Left hindlimb (tissue), 1 donor: ENCODE data around the gene CIAO2A.
A peak's percentile ranks its signal among the peaks of the same experiment; 100 is the strongest.
"Not testable (repeated sequence)": the region's sequence is repeated elsewhere in the genome, so short reads cannot be mapped to it uniquely, and the experiment has no call there.

Experiments
- DNase-seq: peaks from one replicate; pipeline ENCODE4 v3.0.0-alpha.2; 2018

The CIAO2A gene

DNA sequence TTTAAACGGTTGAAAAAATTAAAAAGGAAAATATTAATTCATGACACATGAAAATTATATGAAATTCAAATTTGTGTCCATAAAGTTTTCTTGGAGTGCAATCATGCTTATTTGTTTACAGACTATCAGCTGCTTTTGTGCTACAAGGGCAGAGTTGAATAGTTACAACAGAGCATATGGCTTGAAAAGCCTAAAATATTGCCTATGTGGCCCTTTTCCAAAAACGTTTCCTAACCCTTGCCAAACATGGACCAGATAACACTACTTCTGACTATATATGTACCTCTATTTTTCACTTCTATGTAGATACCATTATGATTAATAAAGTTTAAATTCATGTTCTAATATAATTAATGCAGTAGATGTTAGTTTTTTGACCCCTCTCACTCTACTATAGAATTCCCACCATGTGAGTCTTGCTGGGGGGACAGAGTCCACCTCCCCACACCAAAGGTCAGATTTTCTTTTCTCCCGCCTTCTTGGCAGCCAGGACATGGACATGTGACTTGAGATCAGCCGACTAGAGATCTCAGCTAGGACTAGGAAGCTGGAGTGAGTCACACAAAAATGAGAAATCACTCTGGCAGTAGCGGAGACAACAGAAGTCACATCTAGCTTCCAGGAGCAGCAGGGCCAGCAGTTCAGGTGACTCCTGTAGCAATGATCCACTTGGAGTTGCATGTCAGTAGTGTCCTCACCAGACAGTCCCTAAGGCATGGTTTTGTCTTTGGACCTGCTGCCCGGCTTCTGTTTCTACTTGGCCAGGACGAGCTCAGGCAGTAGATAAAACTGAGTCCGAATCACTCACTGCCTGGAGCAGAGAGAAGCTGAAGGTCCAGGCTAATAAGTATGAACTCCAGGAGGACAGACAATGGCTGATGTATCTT lies 22.4 kb downstream of the CIAO2A start:
- DNase-seq = no peak

DNA sequence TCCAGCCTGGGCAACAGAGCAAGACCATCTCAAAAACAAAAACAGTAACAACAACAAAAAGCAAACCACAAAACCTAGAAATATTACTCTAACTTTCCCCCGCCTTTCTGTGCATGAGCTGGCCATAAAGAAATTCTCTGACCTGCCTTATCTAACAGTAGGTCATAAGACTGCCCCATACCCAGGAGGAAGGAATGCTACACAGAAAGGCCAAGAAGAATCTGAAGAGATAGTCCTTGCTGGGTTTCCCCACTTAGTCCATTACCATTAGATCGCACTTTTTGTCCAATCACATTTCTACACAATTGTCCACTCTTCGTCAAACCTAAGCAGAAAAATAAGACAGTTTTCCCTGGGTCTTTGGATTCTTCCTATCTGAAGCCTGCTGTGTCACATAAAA lies 23.5 kb downstream of the CIAO2A start:
- no peak for DNase-seq

DNA sequence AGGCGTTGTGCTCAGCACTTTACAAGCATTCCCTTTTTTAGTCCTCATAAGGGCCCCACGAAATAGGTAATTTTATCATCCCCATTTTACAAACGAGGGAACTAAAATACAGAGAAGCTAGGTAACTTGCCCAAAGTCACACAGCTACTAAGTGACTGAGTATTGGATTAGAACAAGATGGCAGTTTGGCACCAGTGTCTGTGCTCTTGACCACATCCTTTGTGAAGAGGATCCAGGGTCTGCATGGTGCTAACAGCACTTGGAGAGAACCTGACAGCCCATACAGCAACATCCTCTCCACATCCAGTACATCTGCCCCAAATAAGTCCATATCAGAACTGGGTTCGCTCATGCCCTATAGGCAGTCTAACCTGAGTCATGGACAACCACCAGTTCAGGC lies 25.5 kb downstream of the CIAO2A start:
- DNase-seq = no peak

DNA sequence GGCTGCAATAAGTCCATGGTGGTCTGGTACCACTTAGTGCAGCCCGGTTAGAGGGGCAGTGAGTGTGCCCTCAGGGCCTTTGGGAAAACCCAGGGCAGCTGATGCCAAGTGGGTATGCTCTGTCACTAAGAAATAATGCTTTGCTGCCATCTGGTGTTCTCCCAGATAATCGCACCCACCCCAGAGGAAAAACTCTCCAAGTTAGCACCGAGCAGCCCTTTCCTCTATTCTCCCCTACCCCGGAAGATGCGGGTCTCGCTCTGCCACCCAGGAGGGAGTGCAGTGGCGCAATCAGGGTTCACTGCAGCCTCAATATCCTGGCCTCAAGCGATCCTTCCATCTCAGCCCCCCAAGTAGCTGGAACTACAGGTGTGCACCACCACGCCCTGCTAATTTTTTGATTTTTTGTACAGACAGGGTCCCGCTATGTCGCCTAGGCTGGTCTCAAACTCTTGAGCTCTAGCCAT lies 26.0 kb downstream of the CIAO2A start:
- DNase-seq = peak; percentile 50

DNA sequence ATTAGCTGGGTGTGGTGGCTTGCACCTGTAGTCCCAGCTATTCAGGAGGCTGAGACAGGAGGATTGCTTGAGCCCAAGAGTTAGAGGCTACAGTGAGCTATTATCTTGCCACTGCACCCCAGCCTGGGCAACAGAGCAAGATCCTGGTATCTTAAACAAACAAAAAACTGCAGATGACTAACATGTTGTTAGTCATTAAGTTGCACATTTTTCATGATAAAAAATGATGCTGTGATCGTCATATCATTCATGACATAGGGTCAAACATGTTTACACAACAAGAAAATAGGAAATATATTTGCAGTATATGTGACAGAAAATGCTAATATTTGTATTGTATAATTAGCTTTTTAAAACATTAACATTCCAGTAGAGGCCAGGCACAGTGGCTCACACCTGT lies 27.2 kb downstream of the CIAO2A start:
- DNase-seq = no peak

DNA sequence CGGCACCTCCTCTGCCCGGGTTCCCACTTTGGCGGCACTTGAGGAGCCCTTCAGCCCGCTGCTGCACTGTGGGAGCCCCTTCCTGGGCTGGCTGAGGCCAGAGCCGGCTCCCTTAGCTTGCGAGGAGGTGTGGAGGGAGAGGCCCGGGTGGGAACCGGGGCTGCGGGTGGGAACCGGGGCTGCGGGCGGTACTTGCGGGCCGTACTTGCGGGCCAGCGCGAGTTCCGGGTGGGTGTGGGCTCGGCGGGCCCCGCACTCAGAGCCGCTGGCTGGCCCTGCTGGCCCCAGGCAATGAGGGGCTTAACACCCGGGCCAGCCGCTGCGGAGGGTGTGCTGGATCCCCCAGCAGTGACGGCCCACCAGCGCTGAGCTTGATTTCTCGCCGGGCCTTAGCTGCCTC lies 32.9 kb downstream of the CIAO2A start:
- no peak for DNase-seq

DNA sequence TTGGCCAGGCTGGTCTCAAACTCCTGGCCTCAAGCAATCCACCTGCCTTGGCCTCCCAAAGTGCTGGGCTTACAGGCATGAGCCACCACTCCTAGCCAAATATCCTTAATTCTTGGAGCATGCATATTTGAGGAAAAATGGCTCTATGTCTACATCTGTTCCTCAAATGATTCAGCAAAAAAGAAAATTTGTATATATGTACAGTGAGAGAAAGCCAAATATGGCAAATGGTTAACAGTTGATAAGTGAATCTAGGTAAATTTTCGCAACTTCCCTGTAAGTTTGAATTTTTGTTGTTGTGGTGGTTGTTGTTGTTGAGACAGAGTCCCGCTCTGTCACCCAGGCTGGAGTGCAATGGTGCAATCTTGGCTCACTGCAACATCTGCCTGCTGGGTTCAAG lies 34.5 kb downstream of the CIAO2A start:
- DNase-seq = not testable (repeated sequence)

DNA sequence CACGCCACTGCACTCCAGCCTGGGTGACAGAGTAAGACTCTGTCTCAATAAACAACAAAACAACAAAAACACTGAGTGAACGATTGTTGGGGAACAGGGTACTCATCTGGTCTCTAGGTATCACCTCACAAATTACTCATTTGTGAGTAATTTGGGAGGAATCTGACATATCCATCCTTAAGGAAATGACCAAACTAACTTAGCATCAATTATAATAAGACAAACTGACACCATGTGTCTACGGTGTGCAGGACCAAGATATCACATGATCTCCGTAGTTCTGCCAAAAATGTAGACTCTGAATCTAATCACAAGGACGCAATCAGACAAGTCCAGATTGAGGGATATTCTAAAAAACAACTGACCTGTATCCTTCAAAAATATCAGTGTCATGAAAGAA lies 35.4 kb downstream of the CIAO2A start:
- DNase-seq = no peak

DNA sequence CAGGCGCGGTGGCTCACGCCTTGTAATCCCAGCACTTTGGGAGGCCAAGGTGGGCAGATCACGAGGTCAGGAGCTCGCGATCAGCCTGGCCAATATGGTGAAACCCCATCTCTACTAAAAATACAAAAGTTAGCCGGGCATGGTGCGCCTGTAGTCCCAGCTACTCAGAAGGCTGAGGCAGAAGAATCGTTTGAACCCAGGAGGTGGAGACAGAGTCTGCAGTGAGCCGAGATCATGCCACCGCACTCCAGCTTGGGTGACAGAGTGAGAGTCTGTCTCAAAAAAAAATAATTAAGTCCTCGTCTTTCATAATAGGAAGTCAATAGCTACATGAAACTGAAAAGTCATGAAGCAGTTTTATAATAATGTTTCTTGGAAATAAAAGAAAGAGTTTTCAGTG lies 40.0 kb downstream of the CIAO2A start:
- DNase-seq = not testable (repeated sequence)

DNA sequence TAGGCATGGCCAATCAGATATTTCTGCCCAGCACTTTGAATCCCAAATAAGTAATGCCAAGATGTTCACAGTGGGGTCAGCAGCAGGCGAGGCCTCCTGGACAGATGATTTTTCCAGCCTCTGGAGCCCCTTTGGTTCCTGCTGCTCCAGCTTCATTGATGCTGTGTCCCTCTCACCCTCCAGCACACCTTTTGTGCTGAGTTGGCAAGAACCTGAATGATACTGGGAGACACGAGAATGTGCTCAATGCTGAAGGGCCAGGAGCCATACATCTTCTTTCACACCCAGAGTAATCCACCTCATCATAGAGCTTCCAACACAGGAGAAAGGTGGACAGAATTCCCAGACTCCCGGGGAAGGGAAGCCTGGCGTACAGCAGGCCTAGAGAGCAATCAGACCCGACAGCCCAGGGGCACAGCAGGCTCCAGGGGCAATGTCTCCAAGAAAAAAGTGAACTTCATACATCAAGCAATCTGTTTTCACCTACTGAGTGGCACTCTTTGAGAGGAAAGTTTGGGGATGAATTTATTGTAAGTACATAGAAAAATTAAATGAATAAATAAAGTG lies 40.6 kb downstream of the CIAO2A start:
- DNase-seq = no peak

DNA sequence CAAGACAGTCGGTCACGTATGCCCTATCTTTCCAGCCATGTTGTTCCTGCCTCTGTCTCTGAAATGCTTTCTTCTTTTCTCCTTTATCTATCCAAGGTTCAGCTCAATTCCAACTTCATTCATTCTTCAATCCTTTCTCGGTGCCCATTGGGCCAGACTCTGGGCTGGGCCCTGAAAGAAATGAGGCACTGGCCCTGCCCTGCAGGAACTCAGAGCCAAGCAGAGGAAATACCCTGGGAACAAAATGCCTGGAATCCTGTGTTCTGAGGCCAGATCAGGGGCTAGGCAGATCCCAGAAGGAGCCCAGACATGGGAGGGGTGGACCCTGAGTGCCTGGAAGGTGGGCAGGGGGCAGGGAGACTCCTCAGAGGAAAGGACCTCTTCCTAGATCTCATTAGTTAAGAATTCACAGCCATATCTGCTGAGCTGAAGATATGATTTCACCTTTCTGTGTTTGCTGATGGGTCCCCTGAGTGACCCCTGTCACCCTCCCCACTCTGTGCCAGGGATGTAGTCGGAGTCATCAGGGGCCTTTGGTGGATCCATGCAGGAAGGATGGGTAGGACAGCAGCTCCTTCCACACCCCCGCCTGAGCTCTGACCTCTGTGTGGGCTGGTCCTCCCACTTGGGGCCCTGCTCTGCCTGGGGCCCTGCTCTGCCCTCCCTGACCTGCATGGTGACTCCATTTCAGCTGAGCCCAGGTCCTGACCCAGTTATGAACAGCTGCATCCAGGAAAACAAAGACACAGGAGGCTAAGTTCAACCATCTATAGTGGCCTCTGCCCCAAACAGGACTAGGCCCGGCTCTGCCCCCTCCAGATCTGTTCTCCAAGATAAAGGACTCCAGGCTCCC lies 42.0 kb downstream of the CIAO2A start:
- DNase-seq = no peak

DNA sequence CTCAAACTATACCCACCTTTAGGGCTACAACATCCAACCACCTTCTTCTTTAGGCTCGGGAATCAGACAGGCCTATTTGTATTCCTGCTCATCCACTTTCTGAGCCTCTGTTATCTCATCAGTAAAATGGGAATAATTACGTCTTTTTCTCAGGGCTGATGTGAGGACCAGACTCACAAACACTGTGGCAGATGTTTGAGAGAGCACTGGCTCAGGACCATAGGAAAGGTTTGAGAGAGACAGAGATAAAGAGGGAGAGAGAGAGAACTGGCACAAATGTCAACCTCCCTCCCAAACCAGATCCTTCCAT lies 42.6 kb downstream of the CIAO2A start:
- no peak for DNase-seq

DNA sequence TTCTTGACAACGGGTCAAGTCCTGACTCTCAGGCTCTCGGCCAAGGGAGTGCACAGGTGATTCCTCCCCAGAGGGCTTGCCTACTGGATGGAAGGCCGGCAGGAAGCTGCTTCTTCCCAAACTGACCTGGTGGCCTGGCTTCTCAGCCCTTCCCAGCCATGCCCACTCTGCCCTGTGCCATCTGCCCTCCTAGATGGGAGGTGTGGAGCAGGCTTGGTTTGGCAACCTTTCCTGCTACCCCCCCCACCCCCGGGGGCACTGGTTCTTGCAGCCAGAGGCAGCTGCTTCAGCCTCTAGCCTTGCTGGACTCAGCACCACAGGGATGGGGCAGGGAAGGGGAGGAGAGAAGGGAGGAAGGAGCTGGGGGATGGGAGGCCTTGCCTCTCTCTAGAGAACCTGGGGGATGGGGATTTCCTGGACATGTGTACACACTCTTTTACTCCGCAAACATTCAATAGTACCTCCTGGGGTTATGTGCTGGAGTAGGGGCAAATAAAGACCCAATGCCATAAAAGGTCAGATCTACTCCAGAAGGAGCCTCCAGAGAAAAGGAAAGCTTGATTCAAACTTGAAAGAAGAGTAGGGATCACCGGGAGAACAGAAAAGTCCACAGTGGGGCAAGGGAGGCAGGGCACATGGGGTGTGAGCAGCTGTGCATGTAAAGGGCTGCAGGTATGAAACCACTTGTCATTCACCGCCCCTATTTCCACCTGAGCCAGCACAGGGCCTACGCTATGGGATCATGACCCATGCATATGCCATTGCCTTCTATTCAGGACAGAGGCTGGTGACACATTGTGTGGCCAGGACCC lies 43.2 kb downstream of the CIAO2A start:
- DNase-seq = no peak

DNA sequence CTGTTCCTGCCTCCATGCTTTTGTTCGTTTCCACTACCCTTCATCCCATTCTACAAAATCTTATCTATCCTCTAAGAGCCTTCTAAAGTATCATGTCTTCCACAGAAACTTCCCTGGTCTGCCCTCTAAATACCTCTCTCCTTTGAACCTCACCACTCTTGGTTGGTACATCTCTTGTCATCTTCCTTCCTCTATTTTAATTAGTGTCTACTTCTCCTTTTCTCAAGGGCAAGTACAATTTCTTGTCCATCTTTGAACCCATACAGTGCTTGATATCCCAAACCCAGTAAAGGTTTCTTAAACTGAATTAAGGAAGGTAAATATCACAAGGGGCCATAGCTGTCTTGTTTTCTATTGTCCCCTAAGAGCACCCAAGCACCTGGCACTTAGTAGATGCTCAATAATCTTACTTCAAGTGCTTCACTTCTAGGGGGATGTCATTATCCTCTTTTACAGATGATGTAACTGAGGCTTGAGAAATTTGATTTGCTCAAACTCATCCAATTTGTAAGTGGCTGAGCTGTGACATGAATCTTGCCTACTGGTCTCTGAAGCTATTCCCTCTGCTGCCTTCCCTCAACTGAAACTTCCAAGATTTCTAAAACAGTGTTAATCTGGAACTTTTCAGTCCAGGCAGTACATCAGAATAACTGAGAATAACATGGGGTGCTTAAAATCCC lies 44.7 kb downstream of the CIAO2A start:
- DNase-seq = no peak

DNA sequence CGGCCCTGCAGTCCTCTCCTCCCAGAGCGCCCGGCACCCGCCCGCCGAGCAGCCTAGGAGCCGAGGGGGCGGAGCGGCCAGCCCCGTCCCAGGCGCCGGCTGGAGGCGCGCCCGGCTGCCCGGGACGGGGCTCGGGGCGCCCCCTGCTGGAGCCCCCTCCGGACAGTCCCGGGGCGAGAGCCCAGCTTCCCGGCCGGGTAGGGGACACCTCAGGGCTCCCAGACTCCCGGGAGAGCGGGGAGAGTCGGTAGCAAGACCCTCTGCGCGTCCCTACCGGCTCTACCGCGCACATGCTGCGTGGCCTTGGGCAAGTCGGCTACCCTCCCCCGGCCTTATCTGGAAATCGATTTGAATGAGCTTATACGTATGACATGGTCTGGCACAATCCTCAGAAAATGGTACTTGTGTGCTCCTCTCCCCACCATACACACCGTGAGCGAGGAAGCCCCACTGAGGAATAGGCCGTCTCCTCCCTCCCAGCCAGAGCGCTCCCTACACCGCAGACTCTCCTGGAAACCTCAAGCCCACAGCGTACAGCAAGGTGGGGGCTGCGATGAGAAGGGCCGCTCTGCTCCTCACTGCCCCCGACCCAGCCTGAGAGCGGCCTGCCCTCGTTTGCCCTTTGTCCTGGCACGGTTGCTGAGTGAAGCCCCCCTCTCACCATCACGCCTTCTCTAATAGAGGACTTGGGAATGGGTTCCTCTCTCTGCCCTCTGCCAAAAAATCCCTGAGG lies 47.1 kb downstream of the CIAO2A start, which contains the start of gene DAPK2:
Gene DAPK2, minus strand, starts transcription at position 65 of the 733 bp plus-strand sequence. CDS start 6,224 bp downstream, outside the sequence.
- peak; percentile 66 for DNase-seq

DNA sequence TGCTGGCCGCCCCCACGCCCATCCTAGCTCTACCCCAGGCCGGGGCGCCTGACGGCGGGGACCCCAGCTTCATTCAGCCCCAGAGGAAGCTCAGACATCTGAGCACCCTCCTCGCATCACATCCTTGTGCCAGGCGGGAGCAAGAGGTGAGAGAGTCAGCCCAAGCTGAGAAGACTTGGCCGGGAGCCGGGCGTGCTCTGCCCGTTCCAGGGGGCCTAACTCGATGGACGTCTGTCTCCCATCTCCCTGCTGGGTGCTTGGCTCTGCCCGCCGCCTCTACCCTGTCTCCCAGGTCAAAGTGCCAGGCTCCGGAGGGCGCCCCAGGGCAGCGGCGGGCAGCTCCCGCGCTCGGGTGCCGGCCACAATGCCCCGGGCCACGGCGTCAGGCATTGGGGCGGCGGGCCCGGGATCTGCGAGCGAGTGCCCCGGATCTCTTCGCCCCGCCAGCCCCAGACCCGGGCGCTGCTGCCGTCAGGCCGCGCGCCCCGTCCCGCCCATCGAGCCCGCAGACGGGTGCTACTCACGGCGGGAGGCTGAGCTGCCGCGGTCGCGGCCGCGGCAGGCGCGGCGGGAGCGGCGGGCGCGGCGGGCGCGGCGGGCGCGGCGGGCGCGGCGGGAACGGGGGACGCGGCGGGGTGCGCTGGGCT lies 47.7 kb downstream of the CIAO2A start:
- no peak for DNase-seq

DNA sequence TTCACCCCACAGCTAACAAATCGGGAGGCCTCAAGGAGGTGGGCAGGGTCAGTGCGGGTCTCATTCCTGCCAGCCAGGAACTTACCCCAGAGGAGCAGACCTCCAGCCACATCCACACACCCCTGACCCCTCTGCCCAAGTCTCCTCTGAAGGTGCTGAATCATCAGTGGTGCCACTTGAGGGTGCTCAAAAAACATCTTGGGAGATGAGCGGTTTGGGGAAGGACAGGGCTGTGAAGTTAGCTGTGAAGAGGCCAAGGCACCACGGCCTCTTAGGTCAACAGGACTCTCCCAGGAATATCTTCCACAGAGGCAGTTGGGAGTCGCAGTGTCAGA lies 48.6 kb downstream of the CIAO2A start:
- DNase-seq = no peak

DNA sequence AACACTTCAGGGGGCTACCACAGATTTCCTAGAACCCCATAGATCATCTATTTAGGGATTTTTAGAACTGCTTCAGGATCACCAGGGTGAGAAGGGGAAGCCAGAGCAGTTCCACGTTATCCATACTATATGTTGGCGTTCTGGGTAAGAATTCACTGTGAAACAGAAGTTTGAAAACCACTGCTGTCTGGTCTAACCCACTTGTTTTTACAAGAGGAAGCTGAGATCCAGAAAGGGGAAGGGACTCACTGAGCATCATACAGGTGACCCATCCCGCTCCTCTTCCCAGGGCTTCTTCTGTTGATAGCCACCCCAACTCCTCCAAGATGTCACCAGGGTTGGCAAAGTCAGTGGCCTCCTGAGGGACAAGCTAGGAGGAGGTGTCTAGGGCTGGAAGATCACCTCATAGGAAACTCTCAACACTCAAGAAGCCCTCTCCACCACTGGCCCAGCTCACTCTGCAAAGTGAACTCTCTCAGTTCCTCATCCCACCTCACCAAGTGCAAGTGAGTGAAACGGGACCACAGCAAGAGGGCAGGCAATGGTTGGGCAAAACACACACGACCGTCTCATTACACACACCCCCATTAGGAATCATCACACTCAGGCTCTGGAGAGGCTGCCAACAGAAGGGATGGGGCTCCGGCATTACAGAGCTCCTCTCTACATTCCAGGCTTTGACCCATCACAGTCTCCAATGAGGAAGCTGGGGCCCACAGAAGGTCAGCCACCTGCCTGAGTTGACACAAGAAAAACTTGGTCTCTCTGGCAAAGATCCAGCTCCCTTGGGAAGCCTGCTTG lies 49.1 kb downstream of the CIAO2A start:
- DNase-seq = no peak

DNA sequence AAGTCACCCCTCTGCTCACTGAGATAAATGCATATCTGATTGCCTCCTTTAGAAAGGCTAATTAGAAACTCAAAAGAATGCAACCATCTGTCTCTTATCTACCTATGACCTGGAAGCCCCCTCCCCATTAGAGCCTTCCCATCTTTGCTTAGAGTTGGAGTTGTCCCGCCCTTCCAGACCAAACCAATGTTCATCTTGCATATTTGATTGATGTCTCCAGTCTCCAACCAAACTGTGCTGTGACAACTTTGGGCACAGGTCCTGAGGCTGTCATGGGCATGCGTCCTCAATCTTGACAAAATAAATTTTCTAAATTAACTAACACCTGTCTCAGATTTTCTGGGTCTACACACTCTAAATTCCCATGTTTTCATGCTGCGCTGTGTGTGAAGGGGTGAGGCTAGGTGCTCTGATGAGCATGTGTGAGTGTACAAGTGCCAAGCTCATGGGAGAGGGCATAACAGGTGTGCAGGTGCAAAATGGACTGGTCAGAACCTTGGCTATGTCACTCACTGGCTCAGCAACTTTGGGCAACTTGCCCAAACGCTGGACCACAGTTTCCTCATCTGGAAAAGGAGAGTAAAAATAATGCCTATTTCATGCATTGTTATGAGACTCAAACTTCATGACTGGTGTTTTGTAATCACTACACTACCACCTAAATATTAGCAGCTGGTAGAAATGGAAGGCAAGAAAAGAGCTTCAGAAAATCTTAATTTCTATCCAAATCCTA lies 54.6 kb downstream of the CIAO2A start:
- DNase-seq = no peak
